IMR-90 (cell line): Measurements from ENCODE around the gene CTBP1. TPM values are rescaled to one million over a fixed set of nuclear protein-coding genes. Genes with fewer than 3 reads are reported as not detected.

Experiments
- ATAC-seq: fragments of 200-7000 bp; cut with Tn5 transposase; 2 replicates; pipeline ENCODE4 v1.9.1; 2020; ENCODE audit warnings: low read depth, mild to moderate bottlenecking, moderate library complexity
- BruUV-seq: library from RNA; stranded (reverse); fragments of 400-500 nt; replicated peaks from 2 replicates; lab custom pipeline; 2021; lab: Mats Ljungman, UMichigan
- CTCF ChIA-PET: fragments of 300-600 bp; formaldehyde crosslinking; extraction: SDS; loops from one replicate; lab custom pipeline; 2021; ENCODE audit warnings: antibody characterized with exemption; lab: Yijun Ruan, JAX
- POLR2A ChIA-PET: fragments of 300-600 bp; sonication (Branson Sonifier 250); formaldehyde crosslinking; loops from one replicate; lab custom pipeline; 2022; ENCODE audit warnings: antibody characterized with exemption; ENCODE audit not compliant: unreplicated experiment; lab: Charles Lee
- DNase-seq: peaks from one replicate; pipeline ENCODE4 v3.0.0; 2013
- H2AFZ ChIP-seq: replicated peaks from 2 replicates; pipeline ENCODE3; 2013; ENCODE audit warnings: low read length, mild to moderate bottlenecking; ENCODE audit not compliant: poor library complexity
- H2AK5ac ChIP-seq: 2 replicates; pipeline ENCODE4 v1.6.1; 2013; ENCODE audit warnings: low read depth, low read length, inconsistent platforms
- H2AK9ac ChIP-seq: replicated peaks from 2 replicates; pipeline ENCODE3; 2013; ENCODE audit warnings: mild to moderate bottlenecking, low read depth, low read length, moderate library complexity; ENCODE audit not compliant: poor library complexity
- H2BK120ac ChIP-seq: 2 replicates; pipeline ENCODE4 v1.6.1; 2013; ENCODE audit warnings: low read depth, low read length, inconsistent platforms
- H2BK15ac ChIP-seq: 3 replicates; pipeline ENCODE4 v1.6.1; 2013; ENCODE audit warnings: low read depth, low read length, inconsistent platforms
- H2BK20ac ChIP-seq: 2 replicates; pipeline ENCODE4 v1.6.1; 2013; ENCODE audit warnings: low read depth, mild to moderate bottlenecking, inconsistent platforms, low read length, moderate library complexity
- H2BK5ac ChIP-seq: 2 replicates; pipeline ENCODE4 v1.6.1; 2013; ENCODE audit warnings: mild to moderate bottlenecking, low read depth, low read length, inconsistent platforms; ENCODE audit not compliant: poor library complexity, severe bottlenecking
- H3K14ac ChIP-seq: replicated peaks from 2 replicates; pipeline ENCODE4 v1.6.1; 2013; ENCODE audit warnings: low read depth, low read length, inconsistent platforms
- H3K18ac ChIP-seq: 2 replicates; pipeline ENCODE4 v1.6.1; 2013; ENCODE audit warnings: low read depth, low read length, control low read depth
- H3K23ac ChIP-seq: 2 replicates; pipeline ENCODE4 v1.6.1; 2013; ENCODE audit warnings: low read depth, low read length, inconsistent platforms
- H3K27ac ChIP-seq: 2 replicates; pipeline ENCODE4 v1.5.1; 2013; ENCODE audit warnings: mild to moderate bottlenecking, control low read depth, low read length; ENCODE audit not compliant: insufficient read depth
- H3K27me3 ChIP-seq: 2 replicates; pipeline ENCODE4 v1.6.1; 2013; ENCODE audit warnings: low read length; ENCODE audit not compliant: control insufficient read depth, insufficient read depth
- H3K36me3 ChIP-seq: 2 replicates; pipeline ENCODE4 v1.6.1; 2013; ENCODE audit warnings: low read length, mixed read lengths; ENCODE audit not compliant: control insufficient read depth, insufficient read depth
- H3K4ac ChIP-seq: 2 replicates; pipeline ENCODE4 v1.6.1; 2013; ENCODE audit warnings: low read depth, low read length, inconsistent platforms
- H3K4me1 ChIP-seq: 2 replicates; pipeline ENCODE4 v1.6.1; 2013; ENCODE audit warnings: low read length, mixed read lengths; ENCODE audit not compliant: control insufficient read depth, insufficient read depth
- H3K4me2 ChIP-seq: 2 replicates; pipeline ENCODE4 v1.6.1; 2013; ENCODE audit warnings: low read depth, mild to moderate bottlenecking, control low read depth, low read length, moderate library complexity
- H3K4me3 ChIP-seq: 2 replicates; pipeline ENCODE4 v1.5.1; 2013; ENCODE audit warnings: low read depth, mild to moderate bottlenecking, control low read depth, low read length, moderate library complexity; ENCODE audit not compliant: insufficient read depth
- H3K56ac ChIP-seq: 2 replicates; pipeline ENCODE4 v1.6.1; 2013; ENCODE audit warnings: low read length, inconsistent platforms; ENCODE audit not compliant: insufficient read depth; ENCODE audit errors: extremely low read depth
- H3K79me1 ChIP-seq, 2 experiments: 2 replicates each; pipeline ENCODE4 v1.6.1; 2013; ENCODE audit warnings: low read length in 2 of 2, inconsistent platforms in 1 of 2, low read depth in 1 of 2
- H3K9ac ChIP-seq: 2 replicates; pipeline ENCODE4 v1.6.1; 2013; ENCODE audit warnings: low read depth, low read length, control low read depth
- H3K9me1 ChIP-seq: 2 replicates; pipeline ENCODE4 v1.6.1; 2013; ENCODE audit warnings: low read length, inconsistent platforms; ENCODE audit not compliant: insufficient read depth
- H3K9me3 ChIP-seq: 2 replicates; pipeline ENCODE4 v1.6.1; 2013; ENCODE audit warnings: low read length; ENCODE audit not compliant: control insufficient read depth, insufficient read depth
- H4K20me1 ChIP-seq: 2 replicates; pipeline ENCODE4 v1.6.1; 2013; ENCODE audit warnings: low read length, inconsistent platforms; ENCODE audit not compliant: insufficient read depth
- H4K5ac ChIP-seq: 2 replicates; pipeline ENCODE4 v1.6.1; 2013; ENCODE audit warnings: mild to moderate bottlenecking, low read depth, low read length, control low read depth
- H4K8ac ChIP-seq, 2 experiments: 2 replicates each; pipeline ENCODE4 v1.6.1; 2013; ENCODE audit warnings: low read depth in 2 of 2, low read length in 2 of 2, control low read depth in 1 of 2, inconsistent platforms in 1 of 2
- H4K91ac ChIP-seq: 2 replicates; pipeline ENCODE4 v1.6.1; 2013; ENCODE audit warnings: low read depth, low read length, inconsistent platforms; ENCODE audit not compliant: insufficient read depth
- CEBPB ChIP-seq: IDR thresholded peaks from 2 replicates; pipeline ENCODE4 v1.6.1; 2012; ENCODE audit warnings: low read depth, low read length, improper control_type of control experiment
- MAFK ChIP-seq: IDR thresholded peaks from 2 replicates; pipeline ENCODE4 v1.6.1; 2012; ENCODE audit warnings: low read depth, low read length, improper control_type of control experiment
- NFE2L2 ChIP-seq: fragments of 150-350 bp; IDR thresholded peaks from 2 replicates; pipeline ENCODE4 v1.6.1; 2016; ENCODE audit warnings: low read depth, mild to moderate bottlenecking, low read length
- RFX5 ChIP-seq: IDR thresholded peaks from 2 replicates; pipeline ENCODE4 v1.8.0; 2012; ENCODE audit warnings: low read depth, mild to moderate bottlenecking, low read length, moderate library complexity
- WGBS, 2 experiments: methylation state at CpG; one replicate each; pipeline versions ENCODE4 v1.1.5 to v1.1.7; 2013; ENCODE audit warnings: missing lambda C conversion rate in 2 of 2; ENCODE audit not compliant: insufficient read length in 1 of 2; ENCODE audit errors: extremely low coverage in 2 of 2; 5-methylcytosine and 5-hydroxymethylcytosine counted together
- dilution Hi-C: fragments of 300-500 bp; cut with HindIII; formaldehyde crosslinking; loops from one replicate; pipeline ENCODE4 v1.14.3; 2018; ENCODE audit warnings: low sequenced_read_pairs; ENCODE audit not compliant: unreplicated experiment
- in situ Hi-C: fragments of 300-500 bp; cut with MboI; formaldehyde crosslinking; loops from 3 replicates; pipeline ENCODE4 v1.14.3; 2019; ENCODE audit warnings: low sequenced_read_pairs, inconsistent platforms, mixed read lengths
- intact Hi-C: fragments of 100-400 bp; cut with micrococcal nuclease; formaldehyde crosslinking; loops from 2 replicates; pipeline ENCODE4 v1.10.0; 2022
- polyA plus RNA-seq, 3 experiments: library from polyadenylated mRNA; depleted of rRNA; stranded (reverse); fragments of >200 nt; gene quantifications; 2 replicates each; pipeline ENCODE4 v1.2.3, GENCODE V29; 2012; ENCODE audit warnings: low replicate concordance in 1 of 3
- total RNA-seq: library from RNA; depleted of rRNA; stranded (reverse); fragments of >200 nt; gene quantifications from 2 replicates; pipeline ENCODE4 v1.2.3, GENCODE V29; 2012

CTBP1 gene
- total and polyA plus RNA-seq, 2 of the 4 experiments (the other 2 are of a cell fraction) = 147 to 212 TPM

- intact Hi-C loops = loop anchor here (1.0 kb wide), 1 partner anchor 96 kb away; no protein-coding TSS in a partner anchor
These were observed 999 bp upstream of the CTBP1 start for GRCh38 chr4:1249731-1250526.

More at GRCh38 chr4:1249731-1250526, 999 bp upstream of the CTBP1 start:
- 0 out of 2 replicates have a peak overlapping the region, but pooled peaks have one; percentile 28 for H2BK120ac ChIP-seq
- peak overlapping the region; percentile 96 for H2AK9ac ChIP-seq
- H3K36me3 ChIP-seq = peaks cover 13% of the 10 kb centered on the region
- peak overlapping the region; percentile 80 for H3K27ac ChIP-seq
- H3K4me2 ChIP-seq = peak overlapping the region; percentile 77
- H3K4ac ChIP-seq = peak overlapping the region; percentile 88
- H2AFZ ChIP-seq = peak overlapping the region; percentile 95
- DNase-seq = no peak
- no peak for ATAC-seq
- dilution Hi-C loops = no loop called here
- H2BK15ac ChIP-seq = no peak overlapping the region
- H3K14ac ChIP-seq = peak overlapping the region; percentile 90
- H3K56ac ChIP-seq = peak overlapping the region; percentile 66; the same call in 1 of the 2 replicates
- peak overlapping the region; percentile 92; the same call in 1 of the 2 replicates for H3K23ac ChIP-seq
- CTCF ChIA-PET = no interaction called here
- in situ Hi-C loops = no loop called here
- peaks cover 27% of the 10 kb centered on the region for H3K9me3 ChIP-seq
- no peak overlapping the region for H3K18ac ChIP-seq
- H4K8ac ChIP-seq = peak overlapping the region; percentile 92 to 94
- 75% methylated on average over 19 of the region's 39 CpGs; no CpG with 5 or more reads in 1 of the 2 experiments for WGBS, 2 experiments
- peaks cover 25% of the 10 kb centered on the region for H4K20me1 ChIP-seq
- peaks cover 20% of the 10 kb centered on the region for H3K9me1 ChIP-seq
- POLR2A ChIA-PET = no interaction called here
- peak overlapping the region; percentile 90 for H2BK5ac ChIP-seq
- H3K9ac ChIP-seq = peak overlapping the region; percentile 54
- no peak for TF ChIP-seq NFE2L2
- TF ChIP-seq MAFK = no peak
- 0 out of 2 replicates have a peak, but pooled peaks have one; percentile 22 for TF ChIP-seq CEBPB
- no peak for TF ChIP-seq RFX5
- no TSS peak for BruUV-seq
- peak overlapping the region; percentile 39 for H4K91ac ChIP-seq
- H3K79me1 ChIP-seq = peaks cover 22 to 46% of the 10 kb centered on the region in 2 experiments
- H3K4me3 ChIP-seq = peak overlapping the region; percentile 62
- H2AK5ac ChIP-seq = peak overlapping the region; percentile 74
- H4K5ac ChIP-seq = peak overlapping the region; percentile 39
- H3K27me3 ChIP-seq = no peaks in the 10 kb centered on the region
- peaks cover 18% of the 10 kb centered on the region for H3K4me1 ChIP-seq
- no peak overlapping the region for H2BK20ac ChIP-seq
